Fibroblast of lung (primary cell): ENCODE measurements around the gene TWIST2. TPM values are rescaled to one million over a fixed set of nuclear protein-coding genes. Genes with fewer than 3 reads are reported as not detected.
A peak's percentile ranks its signal among the peaks of the same experiment; 100 is the strongest.

Experiments
- DNase-seq, 2 donors: peaks; one replicate each; pipeline versions ENCODE4 v3.0.0 to v3.0.0-alpha.2; 2010; ENCODE audit warnings: low read depth in 2 of 2
- H2AFZ ChIP-seq: 2 replicates; pipeline ENCODE4 v1.5.1; 2012; ENCODE audit warnings: low read length, control low read depth, inconsistent platforms
- H3K27ac ChIP-seq: 2 replicates; pipeline ENCODE4 v1.5.1; 2011; ENCODE audit warnings: low read length, control low read depth; ENCODE audit not compliant: insufficient read depth
- H3K27me3 ChIP-seq: 2 replicates; pipeline ENCODE4 v1.5.1; 2011; ENCODE audit warnings: mild to moderate bottlenecking, low read length; ENCODE audit not compliant: control insufficient read depth, insufficient read depth
- H3K36me3 ChIP-seq: 2 replicates; pipeline ENCODE4 v1.5.1; 2011; ENCODE audit warnings: low read length; ENCODE audit not compliant: control insufficient read depth, insufficient read depth
- H3K4me1 ChIP-seq: 2 replicates; pipeline ENCODE4 v1.5.1; 2011; ENCODE audit warnings: low read length; ENCODE audit not compliant: control insufficient read depth, insufficient read depth; ENCODE audit errors: extremely low read depth
- H3K4me2 ChIP-seq: 2 replicates; pipeline ENCODE4 v1.5.1; 2011; ENCODE audit warnings: low read length, control low read depth; ENCODE audit not compliant: insufficient read depth; ENCODE audit errors: extremely low read depth
- H3K4me3 ChIP-seq, 4 experiments: fragments of 200-600 bp in 1 of 4; sonication (generic) in 1 of 4; replicated peaks in 1 of 4; 2 replicates each; pipeline ENCODE4 v1.5.1; 2011 to 2016; ENCODE audit warnings: low read length in 4 of 4, low read depth in 3 of 4, mild to moderate bottlenecking in 3 of 4, control low read depth in 2 of 4, inconsistent platforms in 1 of 4, mixed read lengths in 1 of 4; ENCODE audit not compliant: insufficient read depth in 1 of 4; ENCODE audit errors: control extremely low read depth in 1 of 4
- H3K79me2 ChIP-seq: 2 replicates; pipeline ENCODE4 v1.5.1; 2012; ENCODE audit warnings: mild to moderate bottlenecking, low read length, inconsistent platforms; ENCODE audit not compliant: control insufficient read depth, insufficient read depth
- H3K9ac ChIP-seq: 2 replicates; pipeline ENCODE4 v1.5.1; 2011; ENCODE audit warnings: mild to moderate bottlenecking, low read length, control low read depth; ENCODE audit not compliant: insufficient read depth
- H3K9me3 ChIP-seq: 2 replicates; pipeline ENCODE4 v1.5.1; 2012; ENCODE audit warnings: low read depth, low read length; ENCODE audit not compliant: control insufficient read depth, insufficient read depth
- H4K20me1 ChIP-seq: 2 replicates; pipeline ENCODE4 v1.5.1; 2011; ENCODE audit warnings: low read length; ENCODE audit not compliant: control insufficient read depth, insufficient read depth; ENCODE audit errors: extremely low read depth
- EZH2 ChIP-seq: IDR thresholded peaks from 2 replicates; pipeline ENCODE4 v1.5.1; 2012; ENCODE audit warnings: low read length, control low read depth, mild to moderate bottlenecking; ENCODE audit errors: missing control alignments
- polyA plus RNA-seq, 2 donors: library from polyadenylated mRNA; depleted of rRNA in 1 of 2; stranded (reverse) in 1 of 2; unstranded in 1 of 2; fragments of >200 nt; gene quantifications; 2 replicates each; pipeline ENCODE4 v1.2.1, GENCODE V29; 2011 to 2012; ENCODE audit warnings: missing spikeins in 1 of 2
- total RNA-seq: library from RNA; depleted of rRNA; stranded (reverse); fragments of >200 nt; gene quantifications from 2 replicates; pipeline ENCODE4 v1.2.1, GENCODE V29; 2014
- TF ChIP-seq, protein P1 (sequence below), 2 donors: IDR thresholded peaks in 1 of 2; conservative IDR thresholded peaks in 1 of 2; 1 replicate in 1 of 2; 2 replicates in 1 of 2; pipeline ENCODE4 v1.5.1; 2011 to 2012; ENCODE audit warnings: low read length in 2 of 2, control low read depth in 1 of 2, inconsistent platforms in 1 of 2, low read depth in 1 of 2, mild to moderate bottlenecking in 1 of 2

TWIST2 gene
- total and polyA plus RNA-seq, 2 donors (not counting 1 experiment from before 2014, with no cell fraction given), result 85.2 to 118 TPM

DNA sequence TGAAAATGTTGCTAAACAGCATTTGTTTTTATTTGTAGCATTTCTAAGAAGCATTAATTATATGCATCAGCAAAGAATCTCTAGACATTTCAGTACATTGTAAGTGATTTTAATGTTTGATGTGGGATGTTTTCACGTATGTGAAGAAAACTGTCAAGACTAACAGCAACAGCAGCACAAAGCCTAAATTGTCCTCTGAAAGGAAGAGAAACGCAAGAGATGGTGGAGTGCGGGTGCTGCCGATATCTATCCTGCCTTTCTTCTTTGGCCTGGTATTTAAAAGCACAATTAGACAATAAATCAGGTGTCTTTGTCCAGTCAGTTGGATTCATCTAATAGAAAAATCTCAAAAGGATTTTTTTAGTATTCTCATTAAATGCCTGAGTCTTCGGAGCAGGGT is 3.1 kb downstream of the TWIST2 start:
- no peaks in the 10 kb centered on the region for H3K9me3 ChIP-seq
- H3K36me3 ChIP-seq, result peaks cover 3% of the 10 kb centered on the region
- peak overlapping the region; percentile 54 for H3K27ac ChIP-seq
- H3K4me2 ChIP-seq, result peak overlapping the region; percentile 67
- H4K20me1 ChIP-seq, result no peaks in the 10 kb centered on the region
- H3K79me2 ChIP-seq, result peaks cover 89% of the 10 kb centered on the region
- peaks cover 6% of the 10 kb centered on the region for H3K4me1 ChIP-seq
- TF ChIP-seq, protein P1, sequence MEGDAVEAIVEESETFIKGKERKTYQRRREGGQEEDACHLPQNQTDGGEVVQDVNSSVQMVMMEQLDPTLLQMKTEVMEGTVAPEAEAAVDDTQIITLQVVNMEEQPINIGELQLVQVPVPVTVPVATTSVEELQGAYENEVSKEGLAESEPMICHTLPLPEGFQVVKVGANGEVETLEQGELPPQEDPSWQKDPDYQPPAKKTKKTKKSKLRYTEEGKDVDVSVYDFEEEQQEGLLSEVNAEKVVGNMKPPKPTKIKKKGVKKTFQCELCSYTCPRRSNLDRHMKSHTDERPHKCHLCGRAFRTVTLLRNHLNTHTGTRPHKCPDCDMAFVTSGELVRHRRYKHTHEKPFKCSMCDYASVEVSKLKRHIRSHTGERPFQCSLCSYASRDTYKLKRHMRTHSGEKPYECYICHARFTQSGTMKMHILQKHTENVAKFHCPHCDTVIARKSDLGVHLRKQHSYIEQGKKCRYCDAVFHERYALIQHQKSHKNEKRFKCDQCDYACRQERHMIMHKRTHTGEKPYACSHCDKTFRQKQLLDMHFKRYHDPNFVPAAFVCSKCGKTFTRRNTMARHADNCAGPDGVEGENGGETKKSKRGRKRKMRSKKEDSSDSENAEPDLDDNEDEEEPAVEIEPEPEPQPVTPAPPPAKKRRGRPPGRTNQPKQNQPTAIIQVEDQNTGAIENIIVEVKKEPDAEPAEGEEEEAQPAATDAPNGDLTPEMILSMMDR (conservative IDR thresholded peaks at IDR 0.05 in 1 of 2, IDR thresholded peaks at IDR 0.05 in 1 of 2; ENCODE audit: low read depth in 1 of 2, low read length in 2 of 2), result no peak
- no peak for TF ChIP-seq EZH2
- peak overlapping the region; percentile 45 to 99 (median 95) for H3K4me3 ChIP-seq
- no peak overlapping the region for H3K9ac ChIP-seq
- no peak overlapping the region for H2AFZ ChIP-seq
- H3K27me3 ChIP-seq, result no peaks in the 10 kb centered on the region
- no peak for DNase-seq

DNA sequence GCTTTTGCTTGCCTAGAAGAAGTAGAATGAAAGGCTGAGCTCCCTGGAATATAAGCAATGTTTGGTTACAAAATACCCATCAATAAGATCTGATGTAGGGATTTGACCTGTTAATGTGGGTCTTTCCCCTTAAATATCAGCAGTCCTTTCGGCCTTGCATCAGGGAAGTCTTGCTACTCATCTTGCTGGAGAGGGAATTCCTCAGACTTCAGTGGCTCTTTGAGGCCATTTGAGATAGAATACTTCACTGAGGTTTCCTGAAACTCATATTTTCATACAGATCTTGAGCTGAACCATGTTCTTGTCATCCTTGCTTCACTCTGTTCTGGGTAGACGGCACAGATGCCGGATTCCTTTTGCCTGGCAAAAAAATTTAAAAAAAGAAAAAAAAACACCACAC is 3.9 kb downstream of the TWIST2 start:
- Histone ChIP-seq H3K36me3 (peaks cover 4% of the 10 kb centered on the region), H2AFZ (no peak overlapping the region), H3K4me3 (peak overlapping the region; percentile 45 to 99 (median 95)), H3K4me1 (peaks cover 6% of the 10 kb centered on the region), H3K9ac (peak overlapping the region; percentile 56), H3K9me3 (no peaks in the 10 kb centered on the region), H4K20me1 (no peaks in the 10 kb centered on the region), H3K27ac (peak overlapping the region; percentile 54), H3K4me2 (peak overlapping the region; percentile 67), H3K27me3 (no peaks in the 10 kb centered on the region), H3K79me2 (peaks cover 95% of the 10 kb centered on the region)
- DNase-seq, result peak in 1 of 2 donors; percentile 33
- TF ChIP-seq, protein P1 (conservative IDR thresholded peaks at IDR 0.05 in 1 of 2, IDR thresholded peaks at IDR 0.05 in 1 of 2; ENCODE audit: low read depth in 1 of 2, low read length in 2 of 2), result no peak
- no peak for TF ChIP-seq EZH2

DNA sequence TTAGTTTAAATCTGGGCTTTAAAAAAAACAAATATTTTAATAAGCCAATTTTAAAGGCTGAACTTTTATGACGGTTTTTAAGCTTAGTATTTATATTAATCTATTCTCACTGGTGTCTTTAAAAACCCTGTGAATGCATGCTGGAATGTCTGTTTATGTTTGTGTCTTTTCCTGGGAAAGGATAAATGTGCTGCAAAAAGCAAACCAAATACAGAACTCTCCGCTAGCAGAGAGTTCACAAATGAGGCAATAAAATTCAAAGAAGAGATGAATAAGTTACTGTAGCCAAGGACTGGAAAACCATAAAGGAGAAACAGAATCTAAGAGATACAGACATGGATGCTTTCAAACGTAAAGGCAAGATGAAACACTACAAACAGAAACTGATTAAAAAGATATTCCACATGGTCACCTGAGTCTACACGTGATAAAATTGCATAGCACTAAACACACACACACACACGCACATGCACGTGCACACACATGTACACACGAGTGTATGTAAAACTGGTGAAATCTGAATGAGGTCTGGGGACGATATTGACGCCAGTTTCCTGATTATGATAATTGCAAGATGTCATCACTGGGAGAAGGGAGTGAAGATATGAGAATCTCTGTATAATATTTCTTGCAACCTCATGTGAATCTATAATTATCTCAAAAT is 4.5 kb downstream of the TWIST2 start:
- H3K4me2 ChIP-seq, result peak overlapping the region; percentile 67

More for the DNA sequence above, 4.5 kb downstream of the TWIST2 start:
- Histone ChIP-seq H3K79me2 (peaks cover 97% of the 10 kb centered on the region), H3K36me3 (peaks cover 7% of the 10 kb centered on the region), H2AFZ (no peak overlapping the region), H3K4me3 (peak overlapping the region; percentile 45 to 99 (median 95)), H4K20me1 (no peaks in the 10 kb centered on the region), H3K4me1 (peaks cover 6% of the 10 kb centered on the region), H3K9ac (no peak overlapping the region), H3K27me3 (no peaks in the 10 kb centered on the region), H3K27ac (peak overlapping the region; percentile 54), H3K9me3 (no peaks in the 10 kb centered on the region)
- peak in 1 of 2 donors; percentile 65 for DNase-seq
- no peak for TF ChIP-seq EZH2
- TF ChIP-seq, protein P1 (conservative IDR thresholded peaks at IDR 0.05 in 1 of 2, IDR thresholded peaks at IDR 0.05 in 1 of 2; ENCODE audit: low read depth in 1 of 2, low read length in 2 of 2), result no peak
